HEK293T (cell line): Measurements from ENCODE around the gene GMPPB.

Experiments used
- CTCF ChIA-PET: fragments of 350-600 bp; formaldehyde crosslinking; extraction: SDS; loops from one replicate; lab custom pipeline; 2021; ENCODE audit warnings: antibody characterized with exemption, inconsistent platforms; lab: Yijun Ruan, JAX
- POLR2A ChIA-PET: fragments of 350-600 bp; formaldehyde crosslinking; extraction: SDS; loops from one replicate; lab custom pipeline; 2020; ENCODE audit warnings: antibody characterized with exemption, inconsistent platforms; lab: Yijun Ruan, JAX
- DNase-seq: peaks from one replicate; pipeline ENCODE4 v3.0.0; 2012; ENCODE audit warnings: mixed read lengths; ENCODE audit errors: extremely low spot score
- ARNT ChIP-seq: fragments of 450-650 bp; IDR thresholded peaks from 2 replicates; pipeline ENCODE4 v1.6.1; 2017; ENCODE audit warnings: mild to moderate bottlenecking
- BHLHE40 ChIP-seq: fragments of 450-650 bp; IDR thresholded peaks from 2 replicates; pipeline ENCODE4 v1.6.1; 2016; ENCODE audit warnings: mild to moderate bottlenecking, moderate library complexity, borderline replicate concordance
- CTBP1 ChIP-seq: fragments of 450-650 bp; IDR thresholded peaks from 2 replicates; pipeline ENCODE4 v1.6.1; 2016; ENCODE audit warnings: borderline replicate concordance
- ELF4 ChIP-seq: fragments of 450-650 bp; IDR thresholded peaks from 2 replicates; pipeline ENCODE4 v1.6.1; 2017; ENCODE audit warnings: antibody characterized with exemption
- FOXA1 ChIP-seq: fragments of 450-650 bp; IDR thresholded peaks from 2 replicates; pipeline ENCODE4 v1.6.1; 2016; ENCODE audit warnings: mild to moderate bottlenecking
- FOXK2 ChIP-seq: fragments of 450-650 bp; IDR thresholded peaks from 2 replicates; pipeline ENCODE4 v1.6.1; 2016; ENCODE audit warnings: mild to moderate bottlenecking
- FOXM1 ChIP-seq: fragments of 450-650 bp; IDR thresholded peaks from 2 replicates; pipeline ENCODE4 v1.6.1; 2017; ENCODE audit warnings: mild to moderate bottlenecking, borderline replicate concordance
- HDGF ChIP-seq: fragments of 450-650 bp; IDR thresholded peaks from 2 replicates; pipeline ENCODE4 v1.6.1; 2017; ENCODE audit warnings: antibody characterized with exemption, borderline replicate concordance
- L3MBTL2 ChIP-seq: fragments of 450-650 bp; conservative IDR thresholded peaks from 2 replicates; pipeline ENCODE4 v1.6.1; 2016; ENCODE audit warnings: mild to moderate bottlenecking
- LEF1 ChIP-seq: fragments of 450-650 bp; IDR thresholded peaks from 2 replicates; pipeline ENCODE4 v1.6.1; 2017; ENCODE audit warnings: mild to moderate bottlenecking, borderline replicate concordance
- NFRKB ChIP-seq: fragments of 450-650 bp; IDR thresholded peaks from 2 replicates; pipeline ENCODE4 v1.6.1; 2016; ENCODE audit warnings: mild to moderate bottlenecking, moderate library complexity
- PKNOX1 ChIP-seq: fragments of 450-650 bp; IDR thresholded peaks from 2 replicates; pipeline ENCODE4 v1.6.1; 2016
- SP1 ChIP-seq: fragments of 450-650 bp; IDR thresholded peaks from 2 replicates; pipeline ENCODE4 v1.6.1; 2017
- SUZ12 ChIP-seq: fragments of 450-650 bp; IDR thresholded peaks from 2 replicates; pipeline ENCODE4 v1.6.1; 2016; ENCODE audit warnings: mild to moderate bottlenecking
- TARDBP ChIP-seq: fragments of 450-650 bp; IDR thresholded peaks from 2 replicates; pipeline ENCODE4 v1.6.1; 2016
- ZNF384 ChIP-seq: fragments of 450-650 bp; IDR thresholded peaks from 2 replicates; pipeline ENCODE4 v1.6.1; 2016

GMPPB gene

GRCh38 chr3:49703956-49704355, 19.8 kb downstream of the GMPPB start:
- ChIA-PET CTCF (no interaction called here), POLR2A (no interaction called here)
- no peak for DNase-seq

GRCh38 chr3:49703443-49703927, 20.3 kb downstream of the GMPPB start:
- TF ChIP-seq CTBP1, result no peak
- no peak for TF ChIP-seq FOXA1
- no peak for TF ChIP-seq PKNOX1
- TF ChIP-seq HDGF, result no peak
- TF ChIP-seq L3MBTL2, result no peak
- ChIA-PET POLR2A (no interaction called here), CTCF (no interaction called here)
- peak; percentile 86 for DNase-seq

More at GRCh38 chr3:49703956-49704355, 19.8 kb downstream of the GMPPB start:
- no peak for TF ChIP-seq ARNT
- TF ChIP-seq HDGF, result no peak
- no peak for TF ChIP-seq SUZ12
- TF ChIP-seq FOXA1, result no peak
- TF ChIP-seq ZNF384, result no peak
- no peak for TF ChIP-seq NFRKB
- TF ChIP-seq FOXM1, result no peak
- no peak for TF ChIP-seq L3MBTL2
- no peak for TF ChIP-seq LEF1
- no peak for TF ChIP-seq PKNOX1
- TF ChIP-seq FOXK2, result no peak
- no peak for TF ChIP-seq SP1
- TF ChIP-seq ELF4, result no peak
- TF ChIP-seq BHLHE40, result no peak
- no peak for TF ChIP-seq CTBP1

- DNase-seq, result no peak
- CTCF ChIA-PET, result no interaction called here
- POLR2A ChIA-PET, result interaction anchor here (0.9 kb wide), 1 partner anchor 18 kb away, joined by 3 read pairs; no protein-coding TSS in a partner anchor
Measured at GRCh38 chr3:49702672-49703071, 21.1 kb downstream of the GMPPB start.

GRCh38 chr3:49701388-49702077, 22.2 kb downstream of the GMPPB start:
- no peak for TF ChIP-seq ARNT
- no peak for TF ChIP-seq HDGF
- no peak for TF ChIP-seq CTBP1
- no peak for TF ChIP-seq SP1
- TF ChIP-seq FOXK2, result no peak
- TF ChIP-seq TARDBP, result no peak
- no peak for TF ChIP-seq LEF1
- TF ChIP-seq NFRKB, result no peak
- TF ChIP-seq ZNF384, result no peak
- no peak for TF ChIP-seq FOXA1
- no peak for TF ChIP-seq ELF4
- no peak for TF ChIP-seq BHLHE40
- POLR2A ChIA-PET, result interaction anchor here (1.5 kb wide), 1 partner anchor 162 kb away, joined by 5 read pairs; no protein-coding TSS in a partner anchor
- CTCF ChIA-PET, result interaction anchor here (0.6 to 1.8 kb wide), 7 partner anchors 22 to 416 kb away, joined by 3 to 8 read pairs (median 4); partner anchors contain the start of gene GMPPB
- DNase-seq, result peak; percentile 35

More at GRCh38 chr3:49702672-49703071, 21.1 kb downstream of the GMPPB start:
- no peak for TF ChIP-seq NFRKB
- TF ChIP-seq ARNT, result no peak
- TF ChIP-seq FOXK2, result no peak
- no peak for TF ChIP-seq FOXM1
- no peak for TF ChIP-seq ZNF384
- no peak for TF ChIP-seq TARDBP
- TF ChIP-seq ELF4, result no peak
- no peak for TF ChIP-seq LEF1
- no peak for TF ChIP-seq SUZ12
- TF ChIP-seq HDGF, result no peak
- no peak for TF ChIP-seq PKNOX1
- TF ChIP-seq FOXA1, result no peak
- TF ChIP-seq SP1, result no peak
- TF ChIP-seq L3MBTL2, result no peak
- no peak for TF ChIP-seq CTBP1
- no peak for TF ChIP-seq BHLHE40

- ChIA-PET CTCF (interaction anchor here (0.9 to 1.8 kb wide), 5 partner anchors 23 to 160 kb away, joined by 3 to 8 read pairs (median 4); partner anchors contain the start of gene GMPPB), POLR2A (interaction anchor here (1.5 kb wide), 1 partner anchor 161 kb away, joined by 5 read pairs; no protein-coding TSS in a partner anchor)
- DNase-seq, result no peak
- TF ChIP-seq PKNOX1, result no peak
- no peak for TF ChIP-seq HDGF
- no peak for TF ChIP-seq CTBP1
- no peak for TF ChIP-seq FOXK2
Measured at GRCh38 chr3:49700453-49701128, 23.2 kb downstream of the GMPPB start.
